NOMO-1 treated with DMSO at 0.1 percent for 48 hours (cell line): ENCODE measurements around the gene CRYGD.
A peak's percentile ranks its signal among the peaks of the same experiment; 100 is the strongest.
"Not testable (repeated sequence)": the region's sequence is repeated elsewhere in the genome, so short reads cannot be mapped to it uniquely, and the experiment has no call there.

ENCODE experiments used
- DNase-seq: peaks from one replicate; lab custom pipeline; 2025; ENCODE audit not compliant: unreplicated experiment; lab: John Stamatoyannopoulos, UW

Gene CRYGD

GRCh38 chr2:208130712-208131110, 6.4 kb upstream of the CRYGD start:
- no peak for DNase-seq

GRCh38 chr2:208129744-208130711, 5.7 kb upstream of the CRYGD start, which contains the start of gene CRYGC:
TSS of gene CRYGC (minus strand) at chr2:208129828. CDS start at chr2:208129792, 36 bp downstream.
- no peak for DNase-seq

- no peak for DNase-seq
Observed at GRCh38 chr2:208128136-208128535, 3.8 kb upstream of the CRYGD start.

- no peak for DNase-seq
Observed at GRCh38 chr2:208127090-208127489, 2.8 kb upstream of the CRYGD start.

GRCh38 chr2:208125251-208125650, 927 bp upstream of the CRYGD start:
- no peak for DNase-seq

GRCh38 chr2:208122248-208122647, 2.1 kb downstream of the CRYGD start:
- no peak for DNase-seq

GRCh38 chr2:208118918-208119317, 5.4 kb downstream of the CRYGD start:
- DNase-seq, result no peak

GRCh38 chr2:208117390-208117789, 6.9 kb downstream of the CRYGD start:
- DNase-seq, result not testable (repeated sequence)

GRCh38 chr2:208112969-208113368, 11.4 kb downstream of the CRYGD start:
- DNase-seq, result no peak

- not testable (repeated sequence) for DNase-seq
Observed at GRCh38 chr2:208112273-208112745, 12.0 kb downstream of the CRYGD start.

GRCh38 chr2:208103616-208104015, 20.7 kb downstream of the CRYGD start:
- DNase-seq, result no peak

GRCh38 chr2:208101716-208102631, 22.4 kb downstream of the CRYGD start:
- DNase-seq, result peak; percentile 19

- peak; percentile 52 for DNase-seq
Observed at GRCh38 chr2:208099682-208100470, 24.4 kb downstream of the CRYGD start.

GRCh38 chr2:208098701-208099100, 25.6 kb downstream of the CRYGD start:
- DNase-seq, result not testable (repeated sequence)

- DNase-seq, result no peak
Observed at GRCh38 chr2:208098267-208098666, 26.1 kb downstream of the CRYGD start.

GRCh38 chr2:208097801-208098200, 26.5 kb downstream of the CRYGD start:
- no peak for DNase-seq

GRCh38 chr2:208097313-208097712, 27.0 kb downstream of the CRYGD start:
- no peak for DNase-seq

GRCh38 chr2:208096080-208096479, 28.2 kb downstream of the CRYGD start:
- DNase-seq, result no peak

GRCh38 chr2:208093128-208093527, 31.2 kb downstream of the CRYGD start:
- no peak for DNase-seq

GRCh38 chr2:208092093-208092832, 32.1 kb downstream of the CRYGD start:
- no peak for DNase-seq
